K562 (cell line): ENCODE measurements around the gene TMEM242. TPM values are rescaled to one million over a fixed set of nuclear protein-coding genes. Genes with fewer than 3 reads are reported as not detected.
A peak's percentile ranks its signal among the peaks of the same experiment; 100 is the strongest.

ENCODE experiments used
- ATAC-seq: fragments of 200-7000 bp; cut with Tn5 transposase; 3 replicates; pipeline ENCODE4 v1.9.1; 2020; ENCODE audit warnings: moderate library complexity
- BruUV-seq: library from RNA; stranded (reverse); fragments of 400-500 nt; replicated peaks from 2 replicates; lab custom pipeline; 2021; lab: Mats Ljungman, UMichigan
- CTCF ChIA-PET: fragments of 300-600 bp; formaldehyde crosslinking; extraction: SDS; loops from one replicate; lab custom pipeline; 2021; ENCODE audit warnings: low intra/inter-chr PET ratio; lab: Yijun Ruan, JAX
- POLR2A ChIA-PET: fragments of 300-600, 350-650 bp; sonication (Branson Sonifier 250); formaldehyde crosslinking; extraction: SDS; loops from one replicate; lab custom pipeline; 2021; ENCODE audit warnings: antibody characterized with exemption, inconsistent platforms; lab: Yijun Ruan, JAX
- DNase-seq, 4 experiments: peaks; one replicate each; pipeline versions ENCODE4 v3.0.0 to v3.0.0-alpha.2; 2011 to 2018; ENCODE audit warnings: low spot score in 3 of 4, mixed read lengths in 3 of 4; ENCODE audit errors: extremely low read depth in 1 of 4
- FAIRE-seq: peaks from 2 replicates; lab custom pipeline; 2011; peaks lifted over from hg19 to GRCh38; lab: Jason Lieb, UNC
- H2AFZ ChIP-seq: 2 replicates; pipeline ENCODE4 v1.6.0; 2011; ENCODE audit warnings: low read depth, low read length, control low read depth, inconsistent platforms
- H3K27ac ChIP-seq: fragments of 200-600 bp; 3 replicates; pipeline ENCODE4 v1.8.0; 2011; ENCODE audit warnings: low read depth, mild to moderate bottlenecking, control low read depth, inconsistent platforms, low read length, moderate library complexity, mixed read lengths; ENCODE audit errors: extremely low read depth
- H3K27me3 ChIP-seq, 2 experiments: fragments of 300-600 bp in 1 of 2; 2 replicates in 1 of 2; 3 replicates in 1 of 2; pipeline versions ENCODE4 v1.6.0 to v1.8.0; 2011; ENCODE audit warnings: inconsistent platforms in 2 of 2, low read length in 2 of 2, mild to moderate bottlenecking in 1 of 2, mixed read lengths in 1 of 2, moderate library complexity in 1 of 2; ENCODE audit not compliant: control insufficient read depth in 2 of 2, insufficient read depth in 2 of 2
- H3K36me3 ChIP-seq: fragments of 300-600 bp; 3 replicates; pipeline ENCODE4 v1.8.0; 2011; ENCODE audit warnings: mild to moderate bottlenecking, low read length, inconsistent platforms; ENCODE audit not compliant: control insufficient read depth, insufficient read depth
- H3K4me1 ChIP-seq, 2 experiments: fragments of 200-600 bp in 1 of 2; replicated peaks in 1 of 2; 2 replicates in 1 of 2; 3 replicates in 1 of 2; pipeline versions ENCODE4 v1.5.1 to v1.8.0; 2011; ENCODE audit warnings: inconsistent platforms in 2 of 2, low read length in 2 of 2, mild to moderate bottlenecking in 1 of 2, mixed read lengths in 1 of 2, moderate library complexity in 1 of 2; ENCODE audit not compliant: control insufficient read depth in 2 of 2, insufficient read depth in 2 of 2
- H3K4me2 ChIP-seq: 2 replicates; pipeline ENCODE4 v1.6.1; 2011; ENCODE audit warnings: low read length, control low read depth, inconsistent platforms, mixed read lengths; ENCODE audit not compliant: insufficient read depth
- H3K4me3 ChIP-seq: fragments of 200-600 bp; sonication (generic), shearing (Covaris generic); 2 replicates; pipeline ENCODE4 v1.5.1; 2016; ENCODE audit warnings: control low read depth, inconsistent platforms
- H3K79me2 ChIP-seq: fragments of 200-600 bp; 3 replicates; pipeline ENCODE4 v1.8.0; 2011; ENCODE audit warnings: low read length, inconsistent platforms; ENCODE audit not compliant: control insufficient read depth, insufficient read depth
- H3K9ac ChIP-seq, 2 experiments: 2 replicates each; pipeline versions ENCODE4 v1.6.0 to v1.6.1; 2011; ENCODE audit warnings: low read depth in 2 of 2, low read length in 2 of 2, control low read depth in 1 of 2, inconsistent platforms in 1 of 2, mild to moderate bottlenecking in 1 of 2, mixed read lengths in 1 of 2; ENCODE audit not compliant: insufficient read depth in 1 of 2
- H3K9me1 ChIP-seq: one replicate; pipeline ENCODE4 v1.6.0; 2011; ENCODE audit warnings: inconsistent platforms, mild to moderate bottlenecking, low read length, moderate library complexity; ENCODE audit not compliant: control insufficient read depth, insufficient read depth
- H3K9me3 ChIP-seq: replicated peaks from 2 replicates; pipeline ENCODE4 v1.5.1; 2011; ENCODE audit warnings: low read depth, low read length, inconsistent platforms; ENCODE audit not compliant: control insufficient read depth, insufficient read depth
- H4K20me1 ChIP-seq: replicated peaks from 2 replicates; pipeline ENCODE4 v1.6.1; 2011; ENCODE audit warnings: low read length, inconsistent platforms, mixed read lengths; ENCODE audit not compliant: control insufficient read depth, insufficient read depth
- HOMEZ ChIP-seq: fragments of 250-450 bp; sonication (Bioruptor Pico); IDR thresholded peaks from 2 replicates; pipeline ENCODE4 v1.4.0; 2020; ENCODE audit warnings: mild to moderate bottlenecking, moderate library complexity
- NCOA2 ChIP-seq, 2 experiments: fragments of 450-650 bp; IDR thresholded peaks; 2 replicates each; pipeline ENCODE4 v1.6.1; 2018; ENCODE audit warnings: mild to moderate bottlenecking in 2 of 2, moderate library complexity in 1 of 2; ENCODE audit not compliant: partially characterized antibody in 2 of 2
- SAFB2 ChIP-seq: fragments of 200-400 bp; formaldehyde crosslinking; IDR thresholded peaks from 2 replicates; pipeline ENCODE4 v1.6.1; 2018; ENCODE audit warnings: borderline replicate concordance, low read length, low read depth, moderate library complexity; ENCODE audit not compliant: severe bottlenecking
- SMARCA4 ChIP-seq: fragments of 450-650 bp; IDR thresholded peaks from 2 replicates; pipeline ENCODE4 v1.6.1; 2016
- XRCC3 ChIP-seq: fragments of 450-650 bp; IDR thresholded peaks from 2 replicates; pipeline ENCODE4 v1.6.1; 2017; ENCODE audit warnings: mild to moderate bottlenecking, moderate library complexity
- ZBTB11 ChIP-seq, 3 experiments: fragments of 200-800 bp in 1 of 3; fragments of 250-450 bp in 1 of 3; fragments of 450-650 bp in 1 of 3; sonication (Bioruptor Pico) in 1 of 3; sonication (Bioruptor generic) in 1 of 3; formaldehyde crosslinking in 1 of 3; IDR thresholded peaks; 2 replicates each; pipeline versions ENCODE4 v1.6.1 to v1.8.0; 2016 to 2022; ENCODE audit warnings: mild to moderate bottlenecking in 2 of 3, missing genetic modification characterization in 2 of 3, missing compliant biosample characterization in 1 of 3, moderate library complexity in 1 of 3
- ZFP36 ChIP-seq: fragments of 150-350 bp; IDR thresholded peaks from 2 replicates; pipeline ENCODE4 v1.6.1; 2018; ENCODE audit warnings: low read length, low read depth; ENCODE audit not compliant: partially characterized antibody
- WGBS: fragments of 100-300 bp; shearing (Covaris generic); methylation state at CpG from one replicate; pipeline ENCODE4 v1.1.6; 2016; ENCODE audit warnings: low coverage, mixed read lengths; ENCODE audit not compliant: insufficient coverage; ENCODE audit errors: missing lambda C conversion rate; 5-methylcytosine and 5-hydroxymethylcytosine counted together
- in situ Hi-C: fragments of 300-500 bp; cut with MboI; formaldehyde crosslinking; loops from 4 replicates; pipeline ENCODE4 v1.15.0; 2018; ENCODE audit warnings: inconsistent platforms, mixed read lengths
- intact Hi-C: fragments of 100-400 bp; cut with micrococcal nuclease; formaldehyde crosslinking; loops from 2 replicates; pipeline ENCODE4 v1.14.2; 2022
- polyA plus RNA-seq, 8 experiments: library from polyadenylated mRNA; depleted of rRNA in 4 of 8; stranded (reverse) in 5 of 8; unstranded in 3 of 8; fragments of >200 nt; fragmentation: Nextera tagmentation in 2 of 8; fragmentation: Illumina TruSeq in 1 of 8; extraction: Ambion mirVana in 2 of 8; extraction: Trizol in 1 of 8; gene quantifications; 2 replicates each; pipeline versions ENCODE4 v1.2.1 to v1.2.3, GENCODE V29; 2011 to 2014; ENCODE audit warnings: inconsistent platforms in 1 of 8, missing spikeins in 1 of 8
- total RNA-seq, 7 experiments: library from RNA; depleted of rRNA in 6 of 7; stranded (reverse); fragments of >200 nt in 6 of 7; fragmentation: Illumina TruSeq in 2 of 7; extraction: Trizol in 2 of 7; gene quantifications; 2 replicates each; pipeline versions ENCODE4 v1.2.1 to v1.2.3, GENCODE V29; 2011 to 2021; ENCODE audit warnings: low replicate concordance in 1 of 7
- TF ChIP-seq, protein P1 (sequence below), 2 experiments: fragments of 200-800 bp in 1 of 2; sonication (Bioruptor generic) in 1 of 2; sonication (generic) in 1 of 2; formaldehyde crosslinking in 1 of 2; IDR thresholded peaks in 1 of 2; conservative IDR thresholded peaks in 1 of 2; 2 replicates each; pipeline versions ENCODE4 v1.5.0 to v1.6.1; 2016 to 2020; ENCODE audit warnings: missing compliant biosample characterization in 1 of 2, missing genetic modification characterization in 1 of 2, missing genetic modification reagents in 1 of 2
- TF ChIP-seq, protein P2 (sequence below): sonication (generic); formaldehyde crosslinking; IDR thresholded peaks from 2 replicates; pipeline ENCODE4 v1.8.1; 2023; ENCODE audit warnings: mild to moderate bottlenecking, missing genetic modification reagents

Gene TMEM242
- total and polyA plus RNA-seq, 9 of the 15 experiments (the other 6 are each of a cell fraction or from before 2014, with no cell fraction given), result 9.5 to 35.3 (median 16.5) TPM

DNA sequence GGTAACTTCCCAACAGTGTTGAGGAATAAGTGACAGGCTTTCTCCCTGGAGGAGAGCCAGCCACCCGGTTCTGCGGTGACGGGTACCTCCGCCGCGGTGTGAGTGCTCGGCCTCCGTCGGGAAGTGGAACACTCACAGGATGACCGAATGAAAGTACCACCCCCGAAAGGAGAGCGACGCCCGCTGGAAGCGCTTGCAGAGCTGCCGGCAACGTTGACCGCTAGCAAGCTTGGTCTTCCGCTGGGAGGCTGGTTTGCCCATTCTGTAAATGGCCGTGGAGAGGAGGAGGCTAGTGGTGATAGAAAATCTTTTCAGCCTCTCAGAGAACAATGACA lies 614 bp upstream of the TMEM242 start (continued):
- TF ChIP-seq, protein P1, sequence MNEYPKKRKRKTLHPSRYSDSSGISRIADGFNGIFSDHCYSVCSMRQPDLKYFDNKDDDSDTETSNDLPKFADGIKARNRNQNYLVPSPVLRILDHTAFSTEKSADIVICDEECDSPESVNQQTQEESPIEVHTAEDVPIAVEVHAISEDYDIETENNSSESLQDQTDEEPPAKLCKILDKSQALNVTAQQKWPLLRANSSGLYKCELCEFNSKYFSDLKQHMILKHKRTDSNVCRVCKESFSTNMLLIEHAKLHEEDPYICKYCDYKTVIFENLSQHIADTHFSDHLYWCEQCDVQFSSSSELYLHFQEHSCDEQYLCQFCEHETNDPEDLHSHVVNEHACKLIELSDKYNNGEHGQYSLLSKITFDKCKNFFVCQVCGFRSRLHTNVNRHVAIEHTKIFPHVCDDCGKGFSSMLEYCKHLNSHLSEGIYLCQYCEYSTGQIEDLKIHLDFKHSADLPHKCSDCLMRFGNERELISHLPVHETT (CRISPR knock-in tag; conservative IDR thresholded peaks at IDR 0.05 in 1 of 2, IDR thresholded peaks at IDR 0.05 in 1 of 2), result 0 out of 4 replicates have a peak, but pooled peaks of 1 of the 2 experiments have one; percentile 64
- TF ChIP-seq, all 486 proteins: peak for 26

DNA sequence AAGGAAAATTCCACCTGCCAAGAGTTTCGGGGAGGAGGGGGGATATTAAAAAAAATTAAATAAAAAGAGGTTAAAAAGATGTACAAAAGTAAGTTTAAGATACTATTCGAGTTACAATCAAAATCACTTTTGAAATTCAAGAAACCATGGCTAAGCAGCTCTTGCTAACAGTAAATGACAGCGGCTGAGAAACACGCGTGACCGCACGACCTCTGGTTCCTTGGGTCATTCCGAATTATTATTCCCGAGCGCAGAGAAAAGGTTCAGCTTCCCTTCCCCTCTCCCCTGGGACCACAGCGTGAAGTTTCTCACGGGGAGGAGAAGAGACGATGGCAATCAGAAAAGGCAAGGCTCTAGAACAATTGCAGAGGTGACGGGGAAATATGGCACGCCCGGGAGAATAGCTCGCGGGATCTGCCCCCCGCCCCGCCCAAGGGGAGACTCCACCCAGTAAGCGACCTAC lies 496 bp downstream of the TMEM242 start:
- H3K9ac ChIP-seq, result peak overlapping the region; percentile 83 to 99
- peaks cover 12 to 18% of the 10 kb centered on the region in 2 experiments for H3K4me1 ChIP-seq
- H3K36me3 ChIP-seq, result peaks cover 30% of the 10 kb centered on the region
- in situ Hi-C loops (no loop called here), intact Hi-C loops (loop anchor here (2.0 to 5.0 kb wide), 2 partner anchors 58 to 289 kb away; partner anchors contain the start of gene ZDHHC14)
- no peaks in the 10 kb centered on the region for H3K27me3 ChIP-seq
- H3K4me2 ChIP-seq, result peak overlapping the region; percentile 90
- DNase-seq (peak in 3 of 4 experiments; percentile 91 to 94 (median 94)), FAIRE-seq (no peak), ATAC-seq (peak; percentile 97)
- 0 out of 2 replicates have a peak, but pooled peaks cover 4% of the 10 kb centered on the region for H4K20me1 ChIP-seq
- H3K9me1 ChIP-seq, result no peaks in the 10 kb centered on the region
- WGBS, result 1% methylated on average over 21 of the region's 21 CpGs
- H2AFZ ChIP-seq, result peak overlapping the region; percentile 98
- peaks cover 21% of the 10 kb centered on the region for H3K79me2 ChIP-seq
- POLR2A ChIA-PET, result interaction anchor here (0.6 to 5.3 kb wide), 18 partner anchors 8 to 346 kb away, joined by 3 to 68 read pairs (median 5); partner anchors contain the start of gene ZDHHC14
- H3K27ac ChIP-seq, result peak overlapping the region; percentile 85
- CTCF ChIA-PET, result interaction anchor here (2.0 kb wide), 1 partner anchor 8 kb away, joined by 10 read pairs; no protein-coding TSS in a partner anchor
- peak overlapping the region; percentile 66 for H3K4me3 ChIP-seq
- BruUV-seq, result no TSS peak
- no peaks in the 10 kb centered on the region for H3K9me3 ChIP-seq
- TF ChIP-seq ZFP36 (peak; percentile 58), XRCC3 (0 out of 2 replicates have a peak, but pooled peaks have one; percentile 42), SAFB2 (no peak), ZBTB11 (CRISPR knock-in tag; IDR thresholded peaks at IDR 0.05) (no peak), HOMEZ (CRISPR knock-in tag) (no peak), SMARCA4 (0 out of 2 replicates have a peak, but pooled peaks have one; percentile 35), NCOA2 (IDR thresholded peaks at IDR 0.05; ENCODE audit: partially characterized antibody in 2 of 2) (no peak)
- TF ChIP-seq, protein P2, sequence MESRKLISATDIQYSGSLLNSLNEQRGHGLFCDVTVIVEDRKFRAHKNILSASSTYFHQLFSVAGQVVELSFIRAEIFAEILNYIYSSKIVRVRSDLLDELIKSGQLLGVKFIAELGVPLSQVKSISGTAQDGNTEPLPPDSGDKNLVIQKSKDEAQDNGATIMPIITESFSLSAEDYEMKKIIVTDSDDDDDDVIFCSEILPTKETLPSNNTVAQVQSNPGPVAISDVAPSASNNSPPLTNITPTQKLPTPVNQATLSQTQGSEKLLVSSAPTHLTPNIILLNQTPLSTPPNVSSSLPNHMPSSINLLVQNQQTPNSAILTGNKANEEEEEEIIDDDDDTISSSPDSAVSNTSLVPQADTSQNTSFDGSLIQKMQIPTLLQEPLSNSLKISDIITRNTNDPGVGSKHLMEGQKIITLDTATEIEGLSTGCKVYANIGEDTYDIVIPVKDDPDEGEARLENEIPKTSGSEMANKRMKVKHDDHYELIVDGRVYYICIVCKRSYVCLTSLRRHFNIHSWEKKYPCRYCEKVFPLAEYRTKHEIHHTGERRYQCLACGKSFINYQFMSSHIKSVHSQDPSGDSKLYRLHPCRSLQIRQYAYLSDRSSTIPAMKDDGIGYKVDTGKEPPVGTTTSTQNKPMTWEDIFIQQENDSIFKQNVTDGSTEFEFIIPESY (CRISPR knock-in tag), result no peak
